ENCODE data around the gene COL25A1.

Gene COL25A1

GRCh38 chr4:109126856-109127255 lies 175.6 kb downstream of the COL25A1 start:
- H3K4me3 ChIP-seq (ENCODE audit: low read depth, low read length): no peak overlapping the region
- TF ChIP-seq CTCF (IDR thresholded peaks at IDR 0.05; ENCODE audit: insufficient read depth, low read length, missing control alignments): no peak
- CTCF ChIA-PET: interaction anchor here (1.2 to 1.4 kb wide), 2 partner anchors 12 to 81 kb away, joined by 3 read pairs; no protein-coding TSS in a partner anchor
- DNase-seq (ENCODE audit: low read depth, low spot score): no peak
- POLR2A ChIA-PET: no interaction called here

GRCh38 chr4:109125084-109125483 lies 177.4 kb downstream of the COL25A1 start:
- no peak for DNase-seq (ENCODE audit: low read depth, low spot score)
- ChIA-PET CTCF (no interaction called here), POLR2A (no interaction called here)
- H3K4me3 ChIP-seq (ENCODE audit: low read depth, low read length): no peak overlapping the region
- no peak for TF ChIP-seq CTCF (IDR thresholded peaks at IDR 0.05; ENCODE audit: insufficient read depth, low read length, missing control alignments)

GRCh38 chr4:109123951-109124350 lies 178.5 kb downstream of the COL25A1 start:
- TF ChIP-seq CTCF (IDR thresholded peaks at IDR 0.05; ENCODE audit: insufficient read depth, low read length, missing control alignments): no peak
- ChIA-PET CTCF (no interaction called here), POLR2A (no interaction called here)
- DNase-seq (ENCODE audit: low read depth, low spot score): no peak
- no peak overlapping the region for H3K4me3 ChIP-seq (ENCODE audit: low read depth, low read length)

GRCh38 chr4:109121561-109121960 lies 180.9 kb downstream of the COL25A1 start:
- ChIA-PET CTCF (no interaction called here), POLR2A (no interaction called here)
- no peak for DNase-seq (ENCODE audit: low read depth, low spot score)
- H3K4me3 ChIP-seq (ENCODE audit: low read depth, low read length): no peak overlapping the region
- no peak for TF ChIP-seq CTCF (IDR thresholded peaks at IDR 0.05; ENCODE audit: insufficient read depth, low read length, missing control alignments)

GRCh38 chr4:109119852-109120251 lies 182.6 kb downstream of the COL25A1 start:
- no peak for DNase-seq (ENCODE audit: low read depth, low spot score)
- no peak overlapping the region for H3K4me3 ChIP-seq (ENCODE audit: low read depth, low read length)
- CTCF ChIA-PET: interaction anchor here (0.7 kb wide), 1 partner anchor 8 kb away, joined by 3 read pairs; no protein-coding TSS in a partner anchor
- TF ChIP-seq CTCF (IDR thresholded peaks at IDR 0.05; ENCODE audit: insufficient read depth, low read length, missing control alignments): no peak
- POLR2A ChIA-PET: no interaction called here

GRCh38 chr4:109118635-109119034 lies 183.8 kb downstream of the COL25A1 start:
- TF ChIP-seq CTCF (IDR thresholded peaks at IDR 0.05; ENCODE audit: insufficient read depth, low read length, missing control alignments): no peak
- POLR2A ChIA-PET: no interaction called here
- DNase-seq (ENCODE audit: low read depth, low spot score): no peak
- CTCF ChIA-PET: no interaction called here
- no peak overlapping the region for H3K4me3 ChIP-seq (ENCODE audit: low read depth, low read length)
